ENCODE results near the gene RUNDC3A.
A peak's percentile ranks its signal among the peaks of the same experiment; 100 is the strongest.

The RUNDC3A gene

GRCh38 chr17:44284024-44284400, 24.4 kb upstream of the RUNDC3A start:
- DNase-seq: no peak

- DNase-seq: no peak
These were observed 20.8 kb upstream of the RUNDC3A start for GRCh38 chr17:44287651-44288050.

GRCh38 chr17:44293509-44294226, 14.7 kb upstream of the RUNDC3A start:
- no peak for DNase-seq

GRCh38 chr17:44297975-44298374, 10.4 kb upstream of the RUNDC3A start:
- no peak for DNase-seq

GRCh38 chr17:44304651-44305050, 3.8 kb upstream of the RUNDC3A start:
- no peak for DNase-seq

- peak; percentile 51 for DNase-seq
These were observed 814 bp upstream of the RUNDC3A start for GRCh38 chr17:44307387-44308186.

- no peak for DNase-seq
These were observed 464 bp downstream of the RUNDC3A start for GRCh38 chr17:44308865-44309264.

GRCh38 chr17:44309472-44309871, 1.1 kb downstream of the RUNDC3A start:
- no peak for DNase-seq

- DNase-seq: no peak
These were observed 1.8 kb downstream of the RUNDC3A start for GRCh38 chr17:44310188-44310587.

GRCh38 chr17:44310609-44311376, 2.4 kb downstream of the RUNDC3A start:
- no peak for DNase-seq

GRCh38 chr17:44311562-44312181, 3.3 kb downstream of the RUNDC3A start:
- DNase-seq: no peak

- no peak for DNase-seq
These were observed 4.1 kb downstream of the RUNDC3A start for GRCh38 chr17:44312396-44313104.

GRCh38 chr17:44314031-44314430, 5.6 kb downstream of the RUNDC3A start:
- DNase-seq: no peak

GRCh38 chr17:44314524-44314868, 6.1 kb downstream of the RUNDC3A start:
- no peak for DNase-seq

- peak; percentile 34 for DNase-seq
These were observed 6.7 kb downstream of the RUNDC3A start for GRCh38 chr17:44314869-44315661.

- no peak for DNase-seq
These were observed 7.6 kb downstream of the RUNDC3A start for GRCh38 chr17:44315760-44316731.

- DNase-seq: no peak
These were observed 9.1 kb downstream of the RUNDC3A start for GRCh38 chr17:44317545-44317944.

- no peak for DNase-seq
These were observed 9.9 kb downstream of the RUNDC3A start for GRCh38 chr17:44318077-44318892.

- no peak for DNase-seq
These were observed 11.7 kb downstream of the RUNDC3A start for GRCh38 chr17:44320066-44320465.

Data from NCI-H1105 (cell line).